ENCODE results near the gene CAPNS2.
"Not testable (repeated sequence)": the region's sequence is repeated elsewhere in the genome, so short reads cannot be mapped to it uniquely, and the experiment has no call there.

CAPNS2 gene

GRCh38 chr16:55568207-55568606, 1.7 kb downstream of the CAPNS2 start:
- DNase-seq (ENCODE audit: low read depth, low spot score): no peak

GRCh38 chr16:55569025-55569424, 2.5 kb downstream of the CAPNS2 start:
- DNase-seq (ENCODE audit: low read depth, low spot score): no peak

- DNase-seq (ENCODE audit: low read depth, low spot score): no peak
These were observed 3.7 kb downstream of the CAPNS2 start for GRCh38 chr16:55570159-55570558.

- no peak for DNase-seq (ENCODE audit: low read depth, low spot score)
These were observed 4.9 kb downstream of the CAPNS2 start for GRCh38 chr16:55571191-55571897.

GRCh38 chr16:55572439-55572838, 6.0 kb downstream of the CAPNS2 start:
- DNase-seq (ENCODE audit: low read depth, low spot score): no peak

GRCh38 chr16:55574811-55575210, 8.3 kb downstream of the CAPNS2 start:
- DNase-seq (ENCODE audit: low read depth, low spot score): no peak

- DNase-seq (ENCODE audit: low read depth, low spot score): no peak
These were observed 9.0 kb downstream of the CAPNS2 start for GRCh38 chr16:55575496-55575895.

GRCh38 chr16:55576384-55576783, 9.9 kb downstream of the CAPNS2 start:
- DNase-seq (ENCODE audit: low read depth, low spot score): no peak

GRCh38 chr16:55577887-55578286, 11.4 kb downstream of the CAPNS2 start:
- no peak for DNase-seq (ENCODE audit: low read depth, low spot score)

- DNase-seq (ENCODE audit: low read depth, low spot score): no peak
These were observed 19.1 kb downstream of the CAPNS2 start for GRCh38 chr16:55585631-55586030.

GRCh38 chr16:55588799-55589198, 22.3 kb downstream of the CAPNS2 start:
- DNase-seq (ENCODE audit: low read depth, low spot score): no peak

GRCh38 chr16:55592306-55592705, 25.8 kb downstream of the CAPNS2 start:
- DNase-seq (ENCODE audit: low read depth, low spot score): no peak

GRCh38 chr16:55597928-55598327, 31.4 kb downstream of the CAPNS2 start:
- no peak for DNase-seq (ENCODE audit: low read depth, low spot score)

- DNase-seq (ENCODE audit: low read depth, low spot score): no peak
These were observed 39.4 kb downstream of the CAPNS2 start for GRCh38 chr16:55605754-55606336.

GRCh38 chr16:55613613-55614335, 47.3 kb downstream of the CAPNS2 start:
- DNase-seq (ENCODE audit: low read depth, low spot score): no peak

- no peak for DNase-seq (ENCODE audit: low read depth, low spot score)
These were observed 48.6 kb downstream of the CAPNS2 start for GRCh38 chr16:55615071-55615470.

GRCh38 chr16:55615670-55616069, 49.2 kb downstream of the CAPNS2 start:
- DNase-seq (ENCODE audit: low read depth, low spot score): not testable (repeated sequence)

All from iPS DF 19.7 (cell line).